Ovary (tissue), 9 donors: ENCODE results near the gene ASPHD2. TPM values are rescaled to one million over a fixed set of nuclear protein-coding genes. Genes with fewer than 3 reads are reported as not detected.

ENCODE experiments used
- DNase-seq, 5 donors: peaks; one replicate each; pipeline ENCODE4 v3.0.0-alpha.2; 2019 to 2020
- H3K27ac ChIP-seq, 2 donors: fragments of 200-600 bp; one replicate each; pipeline versions ENCODE4 v1.5.1 to v1.8.0; 2019 to 2022
- H3K27me3 ChIP-seq: fragments of 200-600 bp; one replicate; pipeline ENCODE4 v1.8.0; 2022
- H3K36me3 ChIP-seq: fragments of 200-600 bp; sonication (generic); one replicate; pipeline ENCODE4 v1.5.1; 2019
- H3K4me1 ChIP-seq: one replicate; pipeline ENCODE4 v1.8.1; 2013; ENCODE audit warnings: mild to moderate bottlenecking, moderate library complexity; ENCODE audit not compliant: insufficient read depth
- H3K4me3 ChIP-seq: fragments of 200-600 bp; sonication (generic); one replicate; pipeline ENCODE4 v1.5.1; 2017
- H3K9me3 ChIP-seq, 2 donors: fragments of 200-600 bp in 1 of 2; sonication (generic) in 1 of 2; one replicate each; pipeline versions ENCODE4 v1.5.1 to v1.8.1; 2013 to 2019; ENCODE audit warnings: mild to moderate bottlenecking in 1 of 2, moderate library complexity in 1 of 2
- CTCF ChIP-seq, 3 donors: fragments of 450-650 bp in 2 of 3; fragments of 200-600 bp in 1 of 3; IDR thresholded peaks; one replicate each; pipeline versions ENCODE4 v1.5.1 to v1.8.0; 2016 to 2022; ENCODE audit warnings: antibody characterized with exemption in 3 of 3, mild to moderate bottlenecking in 1 of 3
- EP300 ChIP-seq: sonication (generic); formaldehyde crosslinking; IDR thresholded peaks from one replicate; pipeline ENCODE4 v1.6.1; 2017; ENCODE audit warnings: antibody characterized with exemption
- POLR2A ChIP-seq: fragments of 450-650 bp; IDR thresholded peaks from one replicate; pipeline ENCODE4 v1.6.1; 2017; ENCODE audit warnings: antibody characterized with exemption, mild to moderate bottlenecking, moderate library complexity
- whole genome bisulfite sequencing, 3 donors: extraction: QIAGEN DNeasy Blood & Tissue Kit in 1 of 3; methylation state at CpG; one replicate each; pipeline versions ENCODE4 v1.1.5 to v1.1.7; 2013 to 2017; 5-methylcytosine and 5-hydroxymethylcytosine counted together
- intact Hi-C, 4 donors: fragments of 100-400 bp; cut with DNase I; formaldehyde crosslinking; loops; one replicate each; pipeline versions ENCODE4 v1.11.0 to v1.15.1; 2022 to 2023
- polyA plus RNA-seq, 2 donors: library from polyadenylated mRNA; stranded (reverse); fragments of 200-250 nt in 1 of 2; fragments of 350-450 nt in 1 of 2; fragmentation: Illumina TruSeq in 1 of 2; extraction: RNeasy Lipid Tissue Mini Kit (QIAGEN cat#74804) in 1 of 2; gene quantifications; one replicate each; pipeline ENCODE4 v1.2.3, GENCODE V29; 2013 to 2014
- total RNA-seq, 7 donors: library from RNA; depleted of rRNA in 2 of 7; stranded (reverse); fragments of >200 nt in 2 of 7; fragmentation: NEBNext Ultra II Directional in 3 of 7; extraction: Animal tissue kit (Norgen Biotek cat#: 25700) in 3 of 7; gene quantifications; one replicate each; pipeline versions ENCODE4 v1.1.0 to v1.2.4, GENCODE V29; 2016 to 2023
- donor health status: DM: no; HTN: no; CAD: no; lungs with moderate emphysema.
- donor health status: DM: no; HTN: no; CAD: no.
- donor health status: Bipolar disorder and iron deficiency.
- donor health status: DM: yes; HTN: yes; CAD: no.
- donor health status: DM: no; HTN: no; CAD: no.
- donor health status: DM: yes; HTN: yes; CAD: no.

The ASPHD2 gene
- total and polyA plus RNA-seq, 9 donors = 0.28 to 1.4 (median 0.52) TPM

GRCh38 chr22:26431261-26431995, 2.4 kb downstream of the ASPHD2 start:
- Histone ChIP-seq H3K4me1 (peaks cover 8% of the 10 kb centered on the region), H3K4me3 (no peak overlapping the region), H3K36me3 (no peaks in the 10 kb centered on the region), H3K27ac (no peak overlapping the region), H3K27me3 (no peaks in the 10 kb centered on the region), H3K9me3 (no peaks in the 10 kb centered on the region)
- no peak for DNase-seq
- WGBS, 3 donors = 90 to 93% (median 91%) methylated on average over 13 of the region's 13 CpGs
- intact Hi-C loops = no loop called here
- no peak for TF ChIP-seq POLR2A
- TF ChIP-seq EP300 = no peak
- TF ChIP-seq CTCF (IDR thresholded peaks at IDR 0.05) = no peak

GRCh38 chr22:26432619-26433311, 3.7 kb downstream of the ASPHD2 start:
- Histone ChIP-seq H3K9me3 (no peaks in the 10 kb centered on the region), H3K4me1 (peaks cover 8% of the 10 kb centered on the region), H3K4me3 (no peak overlapping the region), H3K27me3 (no peaks in the 10 kb centered on the region), H3K27ac (no peak overlapping the region), H3K36me3 (no peaks in the 10 kb centered on the region)
- no peak for TF ChIP-seq CTCF (IDR thresholded peaks at IDR 0.05)
- no peak for TF ChIP-seq EP300
- TF ChIP-seq POLR2A = no peak
- WGBS, 3 donors = 86 to 90% (median 86%) methylated on average over 3 of the region's 3 CpGs
- DNase-seq = no peak
- intact Hi-C loops = no loop called here

GRCh38 chr22:26433805-26434204, 4.7 kb downstream of the ASPHD2 start:
- Histone ChIP-seq H3K27ac (no peak overlapping the region), H3K36me3 (no peaks in the 10 kb centered on the region), H3K4me3 (no peak overlapping the region), H3K27me3 (no peaks in the 10 kb centered on the region), H3K4me1 (peaks cover 5% of the 10 kb centered on the region), H3K9me3 (no peaks in the 10 kb centered on the region)
- DNase-seq = no peak
- WGBS, 3 donors = 92 to 96% (median 93%) methylated on average over 25 of the region's 25 CpGs
- intact Hi-C loops = no loop called here
- TF ChIP-seq CTCF (IDR thresholded peaks at IDR 0.05) (no peak), EP300 (no peak), POLR2A (no peak)

- WGBS, 3 donors = 50 to 56% (median 52%) methylated on average over 11 of the region's 11 CpGs
- intact Hi-C loops = no loop called here
- no peak overlapping the region for H3K4me3 ChIP-seq
- H3K9me3 ChIP-seq = no peaks in the 10 kb centered on the region
- H3K27me3 ChIP-seq = no peaks in the 10 kb centered on the region
- no peaks in the 10 kb centered on the region for H3K36me3 ChIP-seq
- H3K27ac ChIP-seq = no peak overlapping the region
- no peaks in the 10 kb centered on the region for H3K4me1 ChIP-seq
- TF ChIP-seq CTCF (IDR thresholded peaks at IDR 0.05) (no peak), EP300 (no peak), POLR2A (no peak)
- DNase-seq = no peak
Observed at GRCh38 chr22:26435327-26436093, 6.5 kb downstream of the ASPHD2 start.
